ENCODE data around the gene TSEN15.
"Not testable (repeated sequence)": the region's sequence is repeated elsewhere in the genome, so short reads cannot be mapped to it uniquely, and the experiment has no call there.

TSEN15 gene

DNA sequence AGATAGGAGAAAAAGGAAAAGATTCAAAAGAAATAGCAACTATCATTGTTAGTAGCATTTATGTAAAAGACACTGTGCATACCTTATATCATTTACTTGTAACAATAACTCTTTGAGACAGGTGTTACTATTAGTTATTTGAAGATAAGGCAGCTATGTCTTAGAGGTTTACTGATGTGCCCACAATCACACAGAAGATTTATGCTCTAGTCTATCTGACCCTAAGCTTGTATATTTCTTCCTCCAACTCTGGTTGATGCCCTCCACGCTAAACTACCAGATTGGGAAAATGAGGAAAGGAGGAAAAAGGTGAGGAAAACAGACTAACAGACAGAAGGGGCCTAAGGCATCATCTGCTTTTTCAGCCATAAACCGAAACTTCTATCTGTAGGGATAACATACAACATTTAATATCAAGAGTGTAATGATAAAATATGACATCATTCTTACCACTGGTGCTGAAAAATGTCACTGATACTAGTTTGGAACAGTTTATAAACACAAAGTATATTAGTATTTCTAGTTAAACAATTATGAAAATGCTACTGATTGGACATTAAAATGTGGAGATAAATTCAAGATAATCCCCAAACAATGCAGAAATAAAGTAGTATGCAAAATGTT lies 19.1 kb upstream of the TSEN15 start:
- no peak overlapping the region for H3K27ac ChIP-seq (ENCODE audit: low read length)
- no peak overlapping the region for H3K4me3 ChIP-seq (ENCODE audit: low read length)
- peaks cover 10% of the 10 kb centered on the region for H3K4me1 ChIP-seq (ENCODE audit: insufficient read depth, low read length)
- H3K9me3 ChIP-seq (ENCODE audit: insufficient read depth, low read depth, low read length) = no peaks in the 10 kb centered on the region
- H3K36me3 ChIP-seq (ENCODE audit: insufficient read depth, low read depth, low read length) = no peaks in the 10 kb centered on the region
- peaks cover 40% of the 10 kb centered on the region for H3K27me3 ChIP-seq (ENCODE audit: insufficient read depth, low read length)
- no peak overlapping the region for H3K9ac ChIP-seq (ENCODE audit: low read depth, low read length)

GRCh38 chr1:184032930-184033418 lies 18.6 kb upstream of the TSEN15 start:
- Histone ChIP-seq H3K4me1 (ENCODE audit: insufficient read depth, low read length) (peaks cover 4% of the 10 kb centered on the region), H3K9me3 (ENCODE audit: insufficient read depth, low read depth, low read length) (no peaks in the 10 kb centered on the region), H3K36me3 (ENCODE audit: insufficient read depth, low read depth, low read length) (no peaks in the 10 kb centered on the region), H3K4me3 (ENCODE audit: low read length) (no peak overlapping the region), H3K9ac (ENCODE audit: low read depth, low read length) (no peak overlapping the region), H3K27me3 (ENCODE audit: insufficient read depth, low read length) (peaks cover 45% of the 10 kb centered on the region), H3K27ac (ENCODE audit: low read length) (no peak overlapping the region)

- H3K36me3 ChIP-seq (ENCODE audit: insufficient read depth, low read depth, low read length) = no peaks in the 10 kb centered on the region
- H3K9me3 ChIP-seq (ENCODE audit: insufficient read depth, low read depth, low read length) = no peaks in the 10 kb centered on the region
- no peak overlapping the region for H3K4me3 ChIP-seq (ENCODE audit: low read length)
- no peaks in the 10 kb centered on the region for H3K4me1 ChIP-seq (ENCODE audit: insufficient read depth, low read length)
- peaks cover 53% of the 10 kb centered on the region for H3K27me3 ChIP-seq (ENCODE audit: insufficient read depth, low read length)
- no peak overlapping the region for H3K9ac ChIP-seq (ENCODE audit: low read depth, low read length)
- no peak overlapping the region for H3K27ac ChIP-seq (ENCODE audit: low read length)
These were observed 17.8 kb upstream of the TSEN15 start for GRCh38 chr1:184033711-184034167.

DNA sequence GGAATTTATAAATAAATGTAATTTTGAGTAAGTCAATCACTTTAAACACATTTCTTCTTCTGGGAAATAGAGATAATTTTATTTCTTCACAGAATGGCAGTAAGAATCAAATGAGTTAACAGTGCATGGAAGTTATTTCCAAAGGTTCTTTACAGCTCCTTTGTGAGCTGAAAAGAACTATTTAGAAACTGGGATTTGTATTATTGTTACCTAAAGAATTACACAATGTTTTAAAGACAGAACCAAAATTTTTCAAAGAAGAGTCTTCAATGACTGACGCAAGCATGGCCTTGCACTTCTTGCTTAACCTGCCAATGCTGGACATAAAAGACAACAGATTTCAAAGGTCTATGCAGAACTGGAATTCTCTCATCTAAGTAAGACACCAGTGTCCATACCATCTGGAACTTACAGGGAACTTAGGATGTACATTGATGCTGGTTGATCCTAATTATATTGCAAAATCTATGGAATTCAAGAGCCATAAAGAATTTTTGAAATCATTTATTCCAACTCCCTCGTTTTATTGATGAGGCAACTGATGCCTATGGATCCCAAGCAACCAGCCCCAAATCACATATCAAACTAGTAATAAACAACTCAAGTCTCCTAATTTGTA lies 16.7 kb upstream of the TSEN15 start:
- Histone ChIP-seq H3K9me3 (ENCODE audit: insufficient read depth, low read depth, low read length) (no peaks in the 10 kb centered on the region), H3K36me3 (ENCODE audit: insufficient read depth, low read depth, low read length) (no peaks in the 10 kb centered on the region), H3K27ac (ENCODE audit: low read length) (no peak overlapping the region), H3K9ac (ENCODE audit: low read depth, low read length) (no peak overlapping the region), H3K4me1 (ENCODE audit: insufficient read depth, low read length) (no peaks in the 10 kb centered on the region), H3K27me3 (ENCODE audit: insufficient read depth, low read length) (peaks cover 64% of the 10 kb centered on the region), H3K4me3 (ENCODE audit: low read length) (no peak overlapping the region)

- Histone ChIP-seq H3K9ac (ENCODE audit: low read depth, low read length) (no peak overlapping the region), H3K36me3 (ENCODE audit: insufficient read depth, low read depth, low read length) (no peaks in the 10 kb centered on the region), H3K4me1 (ENCODE audit: insufficient read depth, low read length) (no peaks in the 10 kb centered on the region), H3K27ac (ENCODE audit: low read length) (no peak overlapping the region), H3K4me3 (ENCODE audit: low read length) (peak overlapping the region; percentile 74), H3K9me3 (ENCODE audit: insufficient read depth, low read depth, low read length) (no peaks in the 10 kb centered on the region), H3K27me3 (ENCODE audit: insufficient read depth, low read length) (peaks cover 66% of the 10 kb centered on the region)
These were observed 15.6 kb upstream of the TSEN15 start for GRCh38 chr1:184035719-184036516.

GRCh38 chr1:184036517-184036949 lies 15.0 kb upstream of the TSEN15 start:
- peak overlapping the region; percentile 43; the same call in 1 of the 2 replicates for H3K9ac ChIP-seq (ENCODE audit: low read depth, low read length)
- H3K27me3 ChIP-seq (ENCODE audit: insufficient read depth, low read length) = peaks cover 66% of the 10 kb centered on the region
- peak overlapping the region; percentile 74 for H3K4me3 ChIP-seq (ENCODE audit: low read length)

GRCh38 chr1:184037849-184038591 lies 13.5 kb upstream of the TSEN15 start:
- Histone ChIP-seq H3K27me3 (ENCODE audit: insufficient read depth, low read length) (peaks cover 66% of the 10 kb centered on the region), H3K27ac (ENCODE audit: low read length) (no peak overlapping the region), H3K9ac (ENCODE audit: low read depth, low read length) (no peak overlapping the region), H3K4me1 (ENCODE audit: insufficient read depth, low read length) (no peaks in the 10 kb centered on the region), H3K4me3 (ENCODE audit: low read length) (peak overlapping the region; percentile 74), H3K36me3 (ENCODE audit: insufficient read depth, low read depth, low read length) (no peaks in the 10 kb centered on the region), H3K9me3 (ENCODE audit: insufficient read depth, low read depth, low read length) (no peaks in the 10 kb centered on the region)

More at GRCh38 chr1:184036517-184036949, 15.0 kb upstream of the TSEN15 start:
- H3K9me3 ChIP-seq (ENCODE audit: insufficient read depth, low read depth, low read length) = no peaks in the 10 kb centered on the region
- H3K27ac ChIP-seq (ENCODE audit: low read length) = no peak overlapping the region
- no peaks in the 10 kb centered on the region for H3K4me1 ChIP-seq (ENCODE audit: insufficient read depth, low read length)
- no peaks in the 10 kb centered on the region for H3K36me3 ChIP-seq (ENCODE audit: insufficient read depth, low read depth, low read length)

DNA sequence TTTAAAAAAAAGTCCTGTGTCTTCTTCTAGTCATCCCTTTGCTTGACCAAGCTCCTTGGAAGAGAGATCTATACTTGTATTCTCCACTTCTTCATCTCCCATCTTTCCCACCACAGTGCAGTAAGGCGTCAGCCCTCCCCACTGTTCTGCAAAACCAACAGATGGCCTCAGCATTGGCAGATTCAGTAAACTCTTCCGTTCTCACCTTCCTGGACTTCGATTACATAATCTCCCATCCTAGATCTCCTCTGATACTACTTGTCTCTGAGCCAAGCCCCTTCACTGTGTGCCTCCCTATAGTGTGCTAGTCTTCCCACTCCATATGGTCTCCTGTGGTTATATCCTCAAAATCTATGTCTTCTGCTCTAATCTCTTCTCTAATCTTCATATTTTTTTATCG lies 12.4 kb upstream of the TSEN15 start:
- Histone ChIP-seq H3K4me1 (ENCODE audit: insufficient read depth, low read length) (no peaks in the 10 kb centered on the region), H3K27me3 (ENCODE audit: insufficient read depth, low read length) (peaks cover 59% of the 10 kb centered on the region), H3K4me3 (ENCODE audit: low read length) (no peak overlapping the region), H3K9me3 (ENCODE audit: insufficient read depth, low read depth, low read length) (no peaks in the 10 kb centered on the region), H3K27ac (ENCODE audit: low read length) (no peak overlapping the region), H3K36me3 (ENCODE audit: insufficient read depth, low read depth, low read length) (no peaks in the 10 kb centered on the region), H3K9ac (ENCODE audit: low read depth, low read length) (no peak overlapping the region)

- peaks cover 33% of the 10 kb centered on the region for H3K27me3 ChIP-seq (ENCODE audit: insufficient read depth, low read length)
- H3K27ac ChIP-seq (ENCODE audit: low read length) = no peak overlapping the region
- no peaks in the 10 kb centered on the region for H3K36me3 ChIP-seq (ENCODE audit: insufficient read depth, low read depth, low read length)
- H3K4me1 ChIP-seq (ENCODE audit: insufficient read depth, low read length) = peaks cover 4% of the 10 kb centered on the region; the same call in 1 of the 2 replicates
- no peaks in the 10 kb centered on the region for H3K9me3 ChIP-seq (ENCODE audit: insufficient read depth, low read depth, low read length)
- H3K4me3 ChIP-seq (ENCODE audit: low read length) = no peak overlapping the region
- H3K9ac ChIP-seq (ENCODE audit: low read depth, low read length) = no peak overlapping the region
These were observed 9.8 kb upstream of the TSEN15 start for GRCh38 chr1:184041731-184042130.

DNA sequence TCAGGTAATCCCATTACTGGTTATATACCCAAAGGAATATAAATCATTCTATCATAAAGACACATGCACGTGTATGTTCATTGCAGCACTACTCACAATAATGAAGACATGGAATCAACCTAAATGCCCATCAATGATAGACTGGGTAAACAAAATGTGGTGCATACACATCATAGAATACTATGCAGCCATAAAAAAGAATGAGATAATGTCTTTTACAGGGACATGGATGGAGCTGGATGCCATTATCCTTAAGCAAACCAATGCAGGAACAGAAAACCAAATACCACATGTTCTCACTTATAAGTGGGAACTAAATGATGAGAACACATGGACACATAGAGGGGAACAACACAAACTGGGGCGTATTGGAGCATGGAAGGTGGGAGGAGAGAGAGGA lies 8.2 kb upstream of the TSEN15 start:
- not testable (repeated sequence) for H3K36me3 ChIP-seq (ENCODE audit: insufficient read depth, low read depth, low read length); H3K9me3 ChIP-seq (ENCODE audit: insufficient read depth, low read depth, low read length); H3K9ac ChIP-seq (ENCODE audit: low read depth, low read length); H3K27ac ChIP-seq (ENCODE audit: low read length); H3K4me3 ChIP-seq (ENCODE audit: low read length)
- Histone ChIP-seq H3K4me1 (ENCODE audit: insufficient read depth, low read length) (peaks cover 11% of the 10 kb centered on the region; the same call in 1 of the 2 replicates), H3K27me3 (ENCODE audit: insufficient read depth, low read length) (peaks cover 17% of the 10 kb centered on the region)
